Upper lobe of right lung (tissue), 1 donor: Measurements from ENCODE around the gene FHAD1. TPM values are rescaled to one million over a fixed set of nuclear protein-coding genes. Genes with fewer than 3 reads are reported as not detected.
A peak's percentile ranks its signal among the peaks of the same experiment; 100 is the strongest.

Source experiments
- ATAC-seq: fragments of 200-7000 bp; cut with Tn5 transposase; one replicate; pipeline ENCODE4 v1.9.1; 2020; ENCODE audit warnings: mild to moderate bottlenecking, moderate library complexity
- DNase-seq: peaks from one replicate; pipeline ENCODE4 v3.0.0-alpha.2; 2020
- H3K27ac ChIP-seq: fragments of 200-600 bp; one replicate; pipeline ENCODE4 v1.8.0; 2022
- H3K27me3 ChIP-seq: fragments of 200-600 bp; one replicate; pipeline ENCODE4 v1.8.0; 2022; ENCODE audit warnings: mild to moderate bottlenecking
- H3K36me3 ChIP-seq: fragments of 200-600 bp; one replicate; pipeline ENCODE4 v1.8.0; 2022
- H3K4me1 ChIP-seq: fragments of 200-600 bp; one replicate; pipeline ENCODE4 v1.8.0; 2022
- H3K4me3 ChIP-seq: fragments of 200-600 bp; one replicate; pipeline ENCODE4 v1.8.0; 2022; ENCODE audit warnings: mild to moderate bottlenecking
- H3K9me3 ChIP-seq: fragments of 200-600 bp; one replicate; pipeline ENCODE4 v1.8.0; 2022
- intact Hi-C: fragments of 100-400 bp; cut with DNase I; formaldehyde crosslinking; loops from one replicate; pipeline ENCODE4 v1.11.0; 2022
- total RNA-seq: library from RNA; stranded (reverse); fragmentation: NEBNext Ultra II Directional; extraction: Animal tissue kit (Norgen Biotek cat#: 25700); gene quantifications from one replicate; pipeline ENCODE4 v1.2.1, GENCODE V29; 2021
- TF ChIP-seq, protein P1 (sequence below): fragments of 200-600 bp; IDR thresholded peaks from one replicate; pipeline ENCODE4 v1.8.0; 2022; ENCODE audit warnings: antibody characterized with exemption
- donor health status: DM: no; HTN: yes; CAD: no; lungs with severe emphysema.

The FHAD1 gene
- total RNA-seq, 1 donor from 2014 or later, result 2.4 TPM

DNA sequence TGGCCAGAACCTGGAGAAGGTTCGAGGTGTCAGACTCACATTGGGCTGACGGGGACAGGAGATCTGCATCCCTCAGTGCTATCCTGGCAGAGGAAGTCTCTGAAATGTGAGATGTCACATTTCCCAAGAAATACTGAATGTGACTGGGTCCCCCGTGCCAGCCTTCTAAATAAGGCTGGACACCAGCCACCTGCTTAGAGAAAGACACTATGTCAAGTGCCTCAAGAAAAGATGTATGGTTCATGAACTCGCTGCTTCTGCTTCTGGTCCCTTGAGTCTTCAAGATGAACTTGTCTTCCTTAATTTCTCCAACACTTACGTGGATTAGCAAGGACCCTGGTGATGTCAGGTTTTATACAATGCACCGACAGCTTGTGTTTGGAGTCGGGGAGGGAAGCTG, 42.1 kb upstream of the FHAD1 start:
- H3K4me3 ChIP-seq, result no peak overlapping the region

DNA sequence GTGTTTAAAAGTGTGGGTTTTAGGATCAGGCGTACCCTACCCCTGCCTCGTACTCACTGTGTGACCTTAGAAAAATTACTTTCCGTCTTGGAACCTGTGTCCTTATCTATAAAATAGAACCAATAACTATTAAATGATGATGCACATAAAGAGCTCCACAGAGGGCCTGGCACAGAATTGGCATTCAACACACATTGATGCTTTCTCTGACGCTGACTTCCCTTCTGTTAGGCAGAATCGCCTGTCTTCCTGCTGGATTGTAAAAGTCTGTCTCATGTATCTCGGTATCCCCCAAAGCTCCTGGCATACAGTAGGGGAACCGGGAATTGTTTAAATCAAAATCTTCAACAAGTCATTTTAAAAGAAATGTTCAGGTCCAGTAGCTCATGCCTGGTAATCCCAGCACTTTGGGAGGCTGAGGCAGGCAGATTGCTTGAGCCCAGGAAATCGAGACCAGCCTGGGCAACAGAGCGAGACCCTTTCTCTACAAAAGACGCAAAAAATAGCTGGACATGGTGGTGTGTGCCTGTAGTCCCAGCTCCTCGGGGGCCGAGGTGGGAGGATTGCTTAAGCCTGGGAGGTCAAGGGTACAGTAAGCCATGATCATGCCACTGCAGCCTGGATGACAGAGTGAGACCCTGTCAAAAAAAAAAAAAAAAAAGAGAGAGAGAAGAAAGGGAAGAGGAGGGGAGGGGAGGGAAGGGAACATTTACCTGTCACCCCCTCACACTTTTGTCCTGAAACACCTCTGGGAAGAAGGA, 41.3 kb upstream of the FHAD1 start:
- DNase-seq, result peak; percentile 10
- TF ChIP-seq, protein P1, sequence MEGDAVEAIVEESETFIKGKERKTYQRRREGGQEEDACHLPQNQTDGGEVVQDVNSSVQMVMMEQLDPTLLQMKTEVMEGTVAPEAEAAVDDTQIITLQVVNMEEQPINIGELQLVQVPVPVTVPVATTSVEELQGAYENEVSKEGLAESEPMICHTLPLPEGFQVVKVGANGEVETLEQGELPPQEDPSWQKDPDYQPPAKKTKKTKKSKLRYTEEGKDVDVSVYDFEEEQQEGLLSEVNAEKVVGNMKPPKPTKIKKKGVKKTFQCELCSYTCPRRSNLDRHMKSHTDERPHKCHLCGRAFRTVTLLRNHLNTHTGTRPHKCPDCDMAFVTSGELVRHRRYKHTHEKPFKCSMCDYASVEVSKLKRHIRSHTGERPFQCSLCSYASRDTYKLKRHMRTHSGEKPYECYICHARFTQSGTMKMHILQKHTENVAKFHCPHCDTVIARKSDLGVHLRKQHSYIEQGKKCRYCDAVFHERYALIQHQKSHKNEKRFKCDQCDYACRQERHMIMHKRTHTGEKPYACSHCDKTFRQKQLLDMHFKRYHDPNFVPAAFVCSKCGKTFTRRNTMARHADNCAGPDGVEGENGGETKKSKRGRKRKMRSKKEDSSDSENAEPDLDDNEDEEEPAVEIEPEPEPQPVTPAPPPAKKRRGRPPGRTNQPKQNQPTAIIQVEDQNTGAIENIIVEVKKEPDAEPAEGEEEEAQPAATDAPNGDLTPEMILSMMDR, result no peak
- no peak overlapping the region for H3K27ac ChIP-seq
- intact Hi-C loops, result no loop called here
- no peak for ATAC-seq
- no peak overlapping the region for H3K4me3 ChIP-seq
- H3K9me3 ChIP-seq, result no peaks in the 10 kb centered on the region
- H3K36me3 ChIP-seq, result no peaks in the 10 kb centered on the region
- H3K4me1 ChIP-seq, result peaks cover 17% of the 10 kb centered on the region
- H3K27me3 ChIP-seq, result no peaks in the 10 kb centered on the region

More for the DNA sequence above, 42.1 kb upstream of the FHAD1 start:
- intact Hi-C loops, result no loop called here
- Histone ChIP-seq H3K36me3 (no peaks in the 10 kb centered on the region), H3K27me3 (no peaks in the 10 kb centered on the region), H3K9me3 (no peaks in the 10 kb centered on the region), H3K4me1 (peaks cover 22% of the 10 kb centered on the region), H3K27ac (no peak overlapping the region)
- DNase-seq (no peak), ATAC-seq (no peak)
- TF ChIP-seq, protein P1, result no peak

DNA sequence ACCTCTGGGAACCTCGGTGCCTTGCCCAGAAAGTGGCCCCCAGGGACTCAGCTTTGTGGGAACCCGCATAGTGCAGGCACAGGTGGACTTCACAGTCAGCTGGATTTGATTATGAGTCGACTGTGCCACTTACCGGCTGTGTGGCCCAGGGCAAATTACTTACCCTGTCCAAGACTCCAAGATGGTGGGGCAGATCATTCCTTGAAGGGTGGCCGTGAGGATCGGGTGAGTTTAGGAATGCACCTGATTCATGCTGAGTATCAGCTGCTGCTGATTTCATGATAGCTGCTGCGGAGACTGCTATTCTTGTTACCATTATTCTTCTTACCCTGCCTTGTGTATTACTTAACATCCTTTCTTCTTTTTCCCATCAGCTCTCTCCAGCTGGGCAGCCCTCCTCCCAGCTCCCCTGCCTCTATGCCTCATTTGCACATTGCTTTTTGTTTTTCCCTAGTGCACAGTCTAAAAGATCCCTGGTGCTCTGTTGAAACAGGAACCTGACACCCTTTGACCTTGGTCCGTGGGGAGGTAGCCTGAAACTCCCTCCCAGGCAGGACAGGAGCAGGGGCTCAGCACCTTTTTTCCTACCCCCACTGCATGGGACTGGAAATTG, 40.5 kb upstream of the FHAD1 start:
- Histone ChIP-seq H3K36me3 (no peaks in the 10 kb centered on the region), H3K4me3 (no peak overlapping the region), H3K27me3 (no peaks in the 10 kb centered on the region), H3K27ac (no peak overlapping the region), H3K4me1 (peaks cover 19% of the 10 kb centered on the region), H3K9me3 (no peaks in the 10 kb centered on the region)
- TF ChIP-seq, protein P1, result no peak
- intact Hi-C loops, result no loop called here
- peak; percentile 36 for DNase-seq
- no peak for ATAC-seq

DNA sequence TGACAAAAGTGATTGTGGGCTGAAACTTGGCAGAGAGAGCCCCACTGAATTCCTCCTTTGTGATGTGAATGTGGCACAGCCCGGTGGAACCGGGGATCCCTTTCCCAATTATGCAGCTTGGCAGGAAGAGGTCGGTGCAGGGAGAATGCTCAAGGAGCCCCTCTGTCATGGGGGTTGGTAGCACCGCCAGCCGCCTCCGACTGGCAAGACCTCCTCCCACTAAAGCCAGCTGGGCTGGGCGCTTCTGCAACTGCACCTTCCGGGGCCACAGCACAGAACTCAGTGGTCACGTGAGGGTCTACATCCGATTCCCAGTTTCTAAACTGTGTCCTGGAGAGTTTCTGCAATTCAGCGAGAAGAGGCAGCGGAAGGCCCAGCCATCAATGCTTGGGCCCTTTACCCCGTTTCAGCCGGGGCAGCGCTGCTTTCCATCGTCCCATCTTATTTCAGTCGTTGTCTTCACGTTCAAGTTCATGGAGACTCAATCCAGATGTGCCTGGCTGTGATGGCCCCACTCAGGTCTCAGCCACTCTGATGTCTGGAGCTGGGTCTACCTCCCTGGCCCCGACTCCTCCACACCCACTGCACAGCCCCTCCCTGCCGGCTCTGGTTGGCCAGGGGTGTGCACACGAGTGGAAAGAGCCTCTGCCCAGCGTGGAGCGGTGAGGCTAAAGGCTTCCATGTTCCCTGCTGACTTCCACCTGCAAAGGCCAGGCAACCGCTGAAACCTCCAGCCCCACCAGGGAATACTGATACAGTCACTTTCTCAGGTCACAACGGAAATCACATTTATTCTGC, 39.8 kb upstream of the FHAD1 start:
- peaks cover 23% of the 10 kb centered on the region for H3K4me1 ChIP-seq
- H3K27me3 ChIP-seq, result no peaks in the 10 kb centered on the region
- no peak overlapping the region for H3K4me3 ChIP-seq
- H3K9me3 ChIP-seq, result no peaks in the 10 kb centered on the region
- no peaks in the 10 kb centered on the region for H3K36me3 ChIP-seq
- intact Hi-C loops, result no loop called here
- DNase-seq (peak; percentile 57), ATAC-seq (peak; percentile 39)
- TF ChIP-seq, protein P1, result no peak
- H3K27ac ChIP-seq, result no peak overlapping the region

- no peaks in the 10 kb centered on the region for H3K27me3 ChIP-seq
- no peak overlapping the region for H3K27ac ChIP-seq
- no peak overlapping the region for H3K4me3 ChIP-seq
- intact Hi-C loops, result no loop called here
- no peaks in the 10 kb centered on the region for H3K36me3 ChIP-seq
- no peaks in the 10 kb centered on the region for H3K9me3 ChIP-seq
- peak; percentile 23 for ATAC-seq
- H3K4me1 ChIP-seq, result peaks cover 30% of the 10 kb centered on the region
- DNase-seq, result peak; percentile 56
- TF ChIP-seq, protein P1, result no peak
Measured at GRCh38 chr1:15207829-15208429, 39.1 kb upstream of the FHAD1 start.
